Measurements from ENCODE around the gene SLMAP.

The SLMAP gene

DNA sequence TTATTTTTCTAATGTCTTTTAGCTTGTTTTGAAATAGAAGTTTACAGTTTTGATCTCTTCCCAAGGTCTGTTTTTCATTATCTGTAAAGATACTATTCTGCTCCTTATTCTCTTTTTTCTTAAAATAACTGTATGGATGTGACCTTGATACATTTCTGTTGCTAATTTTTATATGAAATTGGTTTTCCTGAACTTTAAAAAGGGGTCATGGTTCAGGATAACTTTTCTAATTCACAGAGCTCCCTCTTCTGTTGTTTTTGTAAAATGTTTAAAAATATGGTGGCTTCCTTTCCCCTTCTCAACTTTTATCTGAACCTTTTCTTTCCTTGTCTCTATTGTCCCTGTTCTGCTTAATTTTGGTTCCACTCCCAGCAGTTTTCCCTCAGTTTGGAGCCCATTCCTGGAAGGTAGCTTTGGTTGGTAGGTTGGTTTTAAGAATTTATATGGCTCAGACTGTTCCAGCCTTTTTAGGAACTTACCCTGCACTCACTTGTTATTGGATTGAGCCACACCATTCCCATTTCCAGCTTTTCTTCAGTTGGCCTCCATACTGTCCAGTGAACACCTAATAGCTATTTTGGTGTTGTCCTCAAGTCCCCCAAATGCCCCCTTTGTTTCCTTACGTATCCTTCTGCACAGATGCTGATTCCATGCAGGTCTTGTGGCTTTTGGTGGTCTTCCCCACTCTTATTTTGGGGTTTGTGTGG, 70.3 kb downstream of the SLMAP start:
- TF ChIP-seq CREB1 (IDR thresholded peaks at IDR 0.05; ENCODE audit: low read depth) (no peak), RAD21 (IDR thresholded peaks at IDR 0.05; ENCODE audit: low read depth) (peak; percentile 33; the same call in 1 of the 2 replicates), YY1 (IDR thresholded peaks at IDR 0.05; ENCODE audit: low read depth) (no peak)
- TF ChIP-seq, protein P1, sequence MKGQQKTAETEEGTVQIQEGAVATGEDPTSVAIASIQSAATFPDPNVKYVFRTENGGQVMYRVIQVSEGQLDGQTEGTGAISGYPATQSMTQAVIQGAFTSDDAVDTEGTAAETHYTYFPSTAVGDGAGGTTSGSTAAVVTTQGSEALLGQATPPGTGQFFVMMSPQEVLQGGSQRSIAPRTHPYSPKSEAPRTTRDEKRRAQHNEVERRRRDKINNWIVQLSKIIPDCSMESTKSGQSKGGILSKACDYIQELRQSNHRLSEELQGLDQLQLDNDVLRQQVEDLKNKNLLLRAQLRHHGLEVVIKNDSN (IDR thresholded peaks at IDR 0.05) = no peak

DNA sequence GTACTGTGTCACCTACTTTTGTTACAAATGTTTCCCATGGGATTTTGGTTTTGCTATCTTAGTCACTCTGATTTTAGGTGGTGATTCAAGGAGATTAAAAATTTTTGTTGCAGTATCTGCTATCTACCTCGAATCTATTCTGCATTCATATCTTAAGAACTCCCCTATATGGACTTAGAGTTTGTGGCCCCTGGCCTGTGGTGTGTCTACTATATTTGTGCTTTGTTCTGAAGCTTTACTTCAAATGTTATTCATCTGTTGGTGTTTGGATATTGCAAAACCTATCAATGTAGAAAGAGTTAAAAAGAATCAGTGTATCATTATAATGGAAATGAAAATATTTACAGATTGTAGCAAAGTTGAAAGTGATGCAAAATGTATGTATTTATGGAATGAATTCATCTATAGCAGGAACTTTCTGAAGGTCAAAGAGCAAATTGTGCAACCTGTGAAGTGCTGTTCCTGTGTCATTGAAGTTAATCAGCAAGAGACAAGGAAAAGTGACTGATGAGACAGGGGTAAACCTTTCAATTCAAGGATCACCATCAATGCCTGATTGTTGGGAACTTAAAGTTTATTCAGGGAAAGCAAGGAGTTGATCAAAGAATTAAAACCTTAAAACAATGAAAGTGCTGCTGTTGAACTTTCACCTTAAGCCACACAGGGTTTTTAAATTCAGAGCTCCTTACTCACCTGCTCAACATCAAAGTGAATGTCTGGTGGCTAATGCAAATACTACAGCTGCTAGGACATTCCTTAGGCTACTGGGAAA, 71.0 kb downstream of the SLMAP start:
- TF ChIP-seq RAD21 (IDR thresholded peaks at IDR 0.05; ENCODE audit: low read depth) (no peak), TEAD4 (IDR thresholded peaks at IDR 0.05) (no peak), YY1 (IDR thresholded peaks at IDR 0.05; ENCODE audit: low read depth) (no peak), FOXM1 (IDR thresholded peaks at IDR 0.05; ENCODE audit: borderline replicate concordance, low read depth) (no peak), TCF12 (IDR thresholded peaks at IDR 0.05; ENCODE audit: low read depth) (no peak), EP300 (IDR thresholded peaks at IDR 0.05; ENCODE audit: borderline replicate concordance) (no peak), CEBPB (IDR thresholded peaks at IDR 0.05) (no peak)
- TF ChIP-seq, protein P1 (IDR thresholded peaks at IDR 0.05) = no peak

DNA sequence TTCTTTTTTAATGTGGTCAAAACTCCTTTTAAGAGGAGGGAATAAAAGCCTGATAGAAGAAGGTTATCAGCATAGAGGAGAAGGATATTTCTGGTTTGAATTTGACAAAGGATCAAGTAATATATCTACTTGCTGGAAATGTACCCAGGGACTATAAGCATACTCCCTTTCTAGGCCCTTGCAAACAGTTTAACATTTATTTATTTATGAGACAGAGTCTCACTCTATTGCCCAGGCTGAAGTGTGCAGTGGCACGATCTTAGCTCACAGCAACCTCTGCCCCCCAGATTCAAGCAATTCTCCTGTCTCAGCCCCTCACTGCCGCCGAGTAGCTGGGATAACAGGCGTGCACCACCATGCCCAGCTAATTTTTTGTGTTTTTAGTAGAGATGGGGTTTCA, 71.6 kb downstream of the SLMAP start:
- TF ChIP-seq TEAD4 (IDR thresholded peaks at IDR 0.05) = no peak

DNA sequence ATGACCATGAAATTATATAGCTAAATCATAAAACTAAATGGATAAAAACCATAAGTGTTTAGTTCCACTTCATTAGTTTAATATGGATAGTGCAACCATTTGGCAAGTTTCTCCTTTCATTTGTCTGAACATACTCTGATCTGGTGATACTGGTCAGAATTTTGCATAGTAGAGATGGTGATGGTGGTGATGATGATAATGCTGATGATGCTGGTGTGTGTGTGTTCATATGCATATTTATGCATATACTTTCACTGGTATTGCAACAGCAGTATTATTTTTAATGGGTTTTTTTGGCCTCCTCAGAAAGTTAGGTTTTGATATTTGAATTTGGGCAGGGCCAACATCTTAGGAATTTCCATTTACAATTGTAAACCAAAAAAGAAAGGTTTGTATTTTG, 76.4 kb downstream of the SLMAP start:
- TF ChIP-seq CREB1 (IDR thresholded peaks at IDR 0.05; ENCODE audit: low read depth) (no peak), EP300 (IDR thresholded peaks at IDR 0.05; ENCODE audit: borderline replicate concordance) (no peak), TCF12 (IDR thresholded peaks at IDR 0.05; ENCODE audit: low read depth) (no peak), TEAD4 (IDR thresholded peaks at IDR 0.05) (no peak), TAF1 (IDR thresholded peaks at IDR 0.05; ENCODE audit: low read depth) (no peak), NFIC (IDR thresholded peaks at IDR 0.05) (no peak), RAD21 (IDR thresholded peaks at IDR 0.05; ENCODE audit: low read depth) (no peak), EGR1 (IDR thresholded peaks at IDR 0.05) (no peak), YY1 (IDR thresholded peaks at IDR 0.05; ENCODE audit: low read depth) (no peak), ZBTB7A (IDR thresholded peaks at IDR 0.05; ENCODE audit: low read depth) (no peak), CEBPB (IDR thresholded peaks at IDR 0.05) (no peak), FOXM1 (IDR thresholded peaks at IDR 0.05; ENCODE audit: borderline replicate concordance, low read depth) (no peak)
- TF ChIP-seq, protein P2, sequence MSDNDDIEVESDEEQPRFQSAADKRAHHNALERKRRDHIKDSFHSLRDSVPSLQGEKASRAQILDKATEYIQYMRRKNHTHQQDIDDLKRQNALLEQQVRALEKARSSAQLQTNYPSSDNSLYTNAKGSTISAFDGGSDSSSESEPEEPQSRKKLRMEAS (IDR thresholded peaks at IDR 0.05) = no peak
- TF ChIP-seq, protein P1 (IDR thresholded peaks at IDR 0.05) = no peak
- TF ChIP-seq, protein P3, sequence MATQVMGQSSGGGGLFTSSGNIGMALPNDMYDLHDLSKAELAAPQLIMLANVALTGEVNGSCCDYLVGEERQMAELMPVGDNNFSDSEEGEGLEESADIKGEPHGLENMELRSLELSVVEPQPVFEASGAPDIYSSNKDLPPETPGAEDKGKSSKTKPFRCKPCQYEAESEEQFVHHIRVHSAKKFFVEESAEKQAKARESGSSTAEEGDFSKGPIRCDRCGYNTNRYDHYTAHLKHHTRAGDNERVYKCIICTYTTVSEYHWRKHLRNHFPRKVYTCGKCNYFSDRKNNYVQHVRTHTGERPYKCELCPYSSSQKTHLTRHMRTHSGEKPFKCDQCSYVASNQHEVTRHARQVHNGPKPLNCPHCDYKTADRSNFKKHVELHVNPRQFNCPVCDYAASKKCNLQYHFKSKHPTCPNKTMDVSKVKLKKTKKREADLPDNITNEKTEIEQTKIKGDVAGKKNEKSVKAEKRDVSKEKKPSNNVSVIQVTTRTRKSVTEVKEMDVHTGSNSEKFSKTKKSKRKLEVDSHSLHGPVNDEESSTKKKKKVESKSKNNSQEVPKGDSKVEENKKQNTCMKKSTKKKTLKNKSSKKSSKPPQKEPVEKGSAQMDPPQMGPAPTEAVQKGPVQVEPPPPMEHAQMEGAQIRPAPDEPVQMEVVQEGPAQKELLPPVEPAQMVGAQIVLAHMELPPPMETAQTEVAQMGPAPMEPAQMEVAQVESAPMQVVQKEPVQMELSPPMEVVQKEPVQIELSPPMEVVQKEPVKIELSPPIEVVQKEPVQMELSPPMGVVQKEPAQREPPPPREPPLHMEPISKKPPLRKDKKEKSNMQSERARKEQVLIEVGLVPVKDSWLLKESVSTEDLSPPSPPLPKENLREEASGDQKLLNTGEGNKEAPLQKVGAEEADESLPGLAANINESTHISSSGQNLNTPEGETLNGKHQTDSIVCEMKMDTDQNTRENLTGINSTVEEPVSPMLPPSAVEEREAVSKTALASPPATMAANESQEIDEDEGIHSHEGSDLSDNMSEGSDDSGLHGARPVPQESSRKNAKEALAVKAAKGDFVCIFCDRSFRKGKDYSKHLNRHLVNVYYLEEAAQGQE (IDR thresholded peaks at IDR 0.05; ENCODE audit: low read depth) = no peak

DNA sequence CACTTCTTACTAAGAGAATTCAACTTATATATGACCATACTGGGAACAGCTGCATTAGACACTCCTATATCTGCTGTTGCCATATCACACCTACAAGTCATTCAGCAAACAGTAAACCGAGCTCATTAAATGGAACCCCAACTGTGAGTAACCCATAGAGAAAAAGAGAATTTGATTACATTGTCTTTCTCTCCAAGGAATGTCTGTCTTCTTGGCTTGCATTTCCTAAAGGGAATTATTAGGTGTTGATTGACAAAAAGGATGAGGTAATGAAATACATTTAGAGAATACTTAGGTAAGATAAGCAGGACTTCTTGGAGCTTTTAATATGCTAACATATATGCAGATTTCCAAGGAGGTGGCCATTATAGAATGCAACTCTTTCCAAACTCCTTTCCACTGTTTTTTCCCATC, 76.8 kb downstream of the SLMAP start:
- TF ChIP-seq TCF12 (IDR thresholded peaks at IDR 0.05; ENCODE audit: low read depth) (no peak), ZBTB7A (IDR thresholded peaks at IDR 0.05; ENCODE audit: low read depth) (no peak), NFIC (IDR thresholded peaks at IDR 0.05) (no peak), EP300 (IDR thresholded peaks at IDR 0.05; ENCODE audit: borderline replicate concordance) (no peak), TEAD4 (IDR thresholded peaks at IDR 0.05) (no peak), CEBPB (IDR thresholded peaks at IDR 0.05) (no peak), RAD21 (IDR thresholded peaks at IDR 0.05; ENCODE audit: low read depth) (no peak), FOXM1 (IDR thresholded peaks at IDR 0.05; ENCODE audit: borderline replicate concordance, low read depth) (no peak), EGR1 (IDR thresholded peaks at IDR 0.05) (no peak), CREB1 (IDR thresholded peaks at IDR 0.05; ENCODE audit: low read depth) (no peak), TAF1 (IDR thresholded peaks at IDR 0.05; ENCODE audit: low read depth) (no peak), YY1 (IDR thresholded peaks at IDR 0.05; ENCODE audit: low read depth) (no peak)
- TF ChIP-seq, protein P2 (IDR thresholded peaks at IDR 0.05) = no peak
- TF ChIP-seq, protein P1 (IDR thresholded peaks at IDR 0.05) = no peak
- TF ChIP-seq, protein P3 (IDR thresholded peaks at IDR 0.05; ENCODE audit: low read depth) = no peak
